Thyroid gland (tissue), 4 donors: ENCODE data around the gene ANGEL2.

Source experiments
- CTCF ChIP-seq, 6 experiments: fragments of 200-600 bp in 3 of 6; fragments of 450-650 bp in 3 of 6; sonication (generic) in 3 of 6; IDR thresholded peaks; one replicate each; pipeline ENCODE4 v1.5.1; 2016 to 2019; ENCODE audit warnings: antibody characterized with exemption in 6 of 6, mild to moderate bottlenecking in 2 of 6, inconsistent platforms in 1 of 6, moderate library complexity in 1 of 6
- POLR2A ChIP-seq, 2 donors: fragments of 450-650 bp; IDR thresholded peaks; one replicate each; pipeline ENCODE4 v1.6.1; 2017; ENCODE audit warnings: antibody characterized with exemption in 2 of 2, mild to moderate bottlenecking in 2 of 2, moderate library complexity in 1 of 2

GRCh38 chr1:212984522-212985291 lies 31.0 kb downstream of the ANGEL2 start:
- TF ChIP-seq CTCF (IDR thresholded peaks at IDR 0.05): no peak
- no peak for TF ChIP-seq POLR2A (IDR thresholded peaks at IDR 0.05)
